ELF-1 (cell line): ENCODE measurements around the gene SHF.
"Not testable (repeated sequence)": the region's sequence is repeated elsewhere in the genome, so short reads cannot be mapped to it uniquely, and the experiment has no call there.

Source experiments
- DNase-seq: peaks from one replicate; pipeline ENCODE4 v3.0.0-alpha.2; 2016; ENCODE audit warnings: low read depth, low spot score

SHF gene

GRCh38 chr15:45147606-45148005 lies 40.2 kb downstream of the SHF start:
- no peak for DNase-seq

GRCh38 chr15:45146405-45146804 lies 41.4 kb downstream of the SHF start:
- no peak for DNase-seq

GRCh38 chr15:45144775-45145174 lies 43.0 kb downstream of the SHF start:
- DNase-seq = no peak

- no peak for DNase-seq
Observed at GRCh38 chr15:45143946-45144345, 43.8 kb downstream of the SHF start.

GRCh38 chr15:45143056-45143455 lies 44.7 kb downstream of the SHF start:
- DNase-seq = no peak

GRCh38 chr15:45141386-45141785 lies 46.4 kb downstream of the SHF start:
- no peak for DNase-seq

- DNase-seq = no peak
Observed at GRCh38 chr15:45140557-45141250, 47.1 kb downstream of the SHF start.

GRCh38 chr15:45139770-45140169 lies 48.0 kb downstream of the SHF start:
- no peak for DNase-seq

- no peak for DNase-seq
Observed at GRCh38 chr15:45138814-45139765, 48.7 kb downstream of the SHF start.

- DNase-seq = no peak
Observed at GRCh38 chr15:45137703-45138102, 50.1 kb downstream of the SHF start.

- peak; percentile 32 for DNase-seq
Observed at GRCh38 chr15:45136378-45136764, 51.4 kb downstream of the SHF start.

- not testable (repeated sequence) for DNase-seq
Observed at GRCh38 chr15:45135705-45136377, 51.9 kb downstream of the SHF start.

GRCh38 chr15:45134682-45135604 lies 52.8 kb downstream of the SHF start:
- DNase-seq = peak; percentile 53

GRCh38 chr15:45134046-45134445 lies 53.7 kb downstream of the SHF start:
- no peak for DNase-seq

- no peak for DNase-seq
Observed at GRCh38 chr15:45133561-45133920, 54.2 kb downstream of the SHF start.

- no peak for DNase-seq
Observed at GRCh38 chr15:45132844-45133560, 54.8 kb downstream of the SHF start.

GRCh38 chr15:45131510-45131909 lies 56.3 kb downstream of the SHF start:
- DNase-seq = no peak

- DNase-seq = no peak
Observed at GRCh38 chr15:45130291-45131000, 57.3 kb downstream of the SHF start.

- no peak for DNase-seq
Observed at GRCh38 chr15:45129651-45130129, 58.1 kb downstream of the SHF start, which contains the start of the genes DUOX1 and DUOXA1. TSS of gene DUOX1 (plus strand) at chr15:45129994. CDS start at chr15:45131967, 1,973 bp downstream. TSS of gene DUOXA1 (minus strand) at chr15:45129879. CDS start at chr15:45123014, 6,865 bp downstream.
